Breast epithelium (tissue), 3 donors: ENCODE data around the gene PDS5B.
A peak's percentile ranks its signal among the peaks of the same experiment; 100 is the strongest.

Experiments
- POLR2A ChIP-seq: fragments of 450-650 bp; IDR thresholded peaks from one replicate; pipeline ENCODE4 v1.6.1; 2016; ENCODE audit warnings: antibody characterized with exemption, mild to moderate bottlenecking, moderate library complexity
- TF ChIP-seq, protein P1 (sequence below), 3 donors: fragments of 450-650 bp; IDR thresholded peaks; one replicate each; pipeline ENCODE4 v1.5.1; 2016 to 2017; ENCODE audit warnings: antibody characterized with exemption in 3 of 3, mild to moderate bottlenecking in 3 of 3, moderate library complexity in 3 of 3

DNA sequence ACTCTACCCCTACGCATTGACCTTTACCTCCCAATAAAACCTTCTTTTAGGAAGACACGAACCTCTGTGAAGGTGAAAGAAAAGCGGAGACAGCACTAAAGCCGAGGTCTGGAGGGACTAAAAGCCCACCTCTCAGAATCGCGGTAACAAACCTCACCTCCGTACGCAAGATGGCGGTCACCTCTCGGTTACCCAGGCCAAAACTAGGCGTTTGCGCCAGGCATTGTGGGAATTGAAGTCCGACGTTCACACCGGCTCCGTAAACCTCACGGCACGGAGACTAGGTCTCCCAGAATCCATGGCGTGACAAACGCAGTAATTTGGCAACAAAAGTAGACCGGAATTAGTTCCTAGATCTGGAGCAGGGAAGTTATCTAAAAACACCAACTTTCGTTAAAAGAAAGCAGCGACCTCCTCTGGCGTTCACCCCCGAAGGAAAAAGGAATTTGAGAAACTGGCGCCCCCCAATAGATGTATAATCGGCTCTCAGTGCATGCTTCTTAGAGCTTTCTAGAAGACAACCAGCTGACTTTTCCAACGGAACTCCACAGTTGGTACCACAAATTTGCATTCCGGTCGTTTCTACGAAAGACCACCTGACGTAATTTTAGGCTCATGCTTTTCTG, 47.5 kb upstream of the PDS5B start, which contains the start of gene N4BP2L2:
- TF ChIP-seq, protein P1, sequence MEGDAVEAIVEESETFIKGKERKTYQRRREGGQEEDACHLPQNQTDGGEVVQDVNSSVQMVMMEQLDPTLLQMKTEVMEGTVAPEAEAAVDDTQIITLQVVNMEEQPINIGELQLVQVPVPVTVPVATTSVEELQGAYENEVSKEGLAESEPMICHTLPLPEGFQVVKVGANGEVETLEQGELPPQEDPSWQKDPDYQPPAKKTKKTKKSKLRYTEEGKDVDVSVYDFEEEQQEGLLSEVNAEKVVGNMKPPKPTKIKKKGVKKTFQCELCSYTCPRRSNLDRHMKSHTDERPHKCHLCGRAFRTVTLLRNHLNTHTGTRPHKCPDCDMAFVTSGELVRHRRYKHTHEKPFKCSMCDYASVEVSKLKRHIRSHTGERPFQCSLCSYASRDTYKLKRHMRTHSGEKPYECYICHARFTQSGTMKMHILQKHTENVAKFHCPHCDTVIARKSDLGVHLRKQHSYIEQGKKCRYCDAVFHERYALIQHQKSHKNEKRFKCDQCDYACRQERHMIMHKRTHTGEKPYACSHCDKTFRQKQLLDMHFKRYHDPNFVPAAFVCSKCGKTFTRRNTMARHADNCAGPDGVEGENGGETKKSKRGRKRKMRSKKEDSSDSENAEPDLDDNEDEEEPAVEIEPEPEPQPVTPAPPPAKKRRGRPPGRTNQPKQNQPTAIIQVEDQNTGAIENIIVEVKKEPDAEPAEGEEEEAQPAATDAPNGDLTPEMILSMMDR (IDR thresholded peaks at IDR 0.05): no peak
- TF ChIP-seq POLR2A: peak; percentile 72
